ENCODE results near the gene ACSS2.
"Not testable (repeated sequence)": the region's sequence is repeated elsewhere in the genome, so short reads cannot be mapped to it uniquely, and the experiment has no call there.

ACSS2 gene

DNA sequence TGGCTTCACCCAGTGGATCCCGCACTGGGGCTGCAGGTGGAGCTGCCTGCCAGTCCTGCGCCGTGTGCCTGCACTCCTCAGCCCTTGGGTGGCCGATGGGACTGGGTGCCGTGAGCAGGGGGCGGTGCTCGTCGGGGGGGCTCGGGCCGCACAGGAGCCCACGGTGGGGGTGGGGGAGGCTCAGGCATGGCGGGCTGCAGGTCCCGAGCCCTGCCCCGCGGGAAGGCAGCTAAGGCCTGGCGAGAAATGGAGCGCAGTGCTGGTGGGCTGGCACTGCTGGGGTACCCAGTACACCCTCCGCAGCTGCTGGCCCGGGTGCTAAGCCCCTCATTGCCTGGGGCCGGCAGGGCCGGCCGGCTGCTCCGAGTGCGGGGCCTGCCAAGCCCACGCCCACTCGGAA is 22.3 kb downstream of the ACSS2 start:
- not testable (repeated sequence) for FAIRE-seq; DNase-seq (ENCODE audit: extremely low spot score, insufficient read length, low read depth)

DNA sequence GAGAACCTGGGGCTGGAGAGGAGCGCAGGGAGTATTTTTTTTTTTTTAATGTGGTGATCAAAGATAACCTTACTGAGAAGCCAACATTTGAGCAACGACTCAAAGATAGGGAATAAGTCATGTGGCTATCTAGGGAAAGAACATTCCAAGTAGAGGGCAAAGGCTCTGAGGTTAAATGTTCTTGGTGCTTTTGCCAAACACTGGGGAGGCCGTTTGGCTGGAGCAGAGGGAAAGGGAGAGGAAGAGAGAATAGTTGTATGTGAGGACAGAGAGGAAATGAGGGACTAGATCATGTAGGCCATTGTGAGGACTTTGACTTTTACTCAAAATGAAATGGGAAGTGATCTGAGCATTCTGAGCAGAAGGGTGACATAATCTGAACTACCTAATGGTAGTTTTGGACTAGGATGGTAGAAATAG is 27.8 kb downstream of the ACSS2 start:
- FAIRE-seq (no peak), DNase-seq (ENCODE audit: extremely low spot score, insufficient read length, low read depth) (no peak)

DNA sequence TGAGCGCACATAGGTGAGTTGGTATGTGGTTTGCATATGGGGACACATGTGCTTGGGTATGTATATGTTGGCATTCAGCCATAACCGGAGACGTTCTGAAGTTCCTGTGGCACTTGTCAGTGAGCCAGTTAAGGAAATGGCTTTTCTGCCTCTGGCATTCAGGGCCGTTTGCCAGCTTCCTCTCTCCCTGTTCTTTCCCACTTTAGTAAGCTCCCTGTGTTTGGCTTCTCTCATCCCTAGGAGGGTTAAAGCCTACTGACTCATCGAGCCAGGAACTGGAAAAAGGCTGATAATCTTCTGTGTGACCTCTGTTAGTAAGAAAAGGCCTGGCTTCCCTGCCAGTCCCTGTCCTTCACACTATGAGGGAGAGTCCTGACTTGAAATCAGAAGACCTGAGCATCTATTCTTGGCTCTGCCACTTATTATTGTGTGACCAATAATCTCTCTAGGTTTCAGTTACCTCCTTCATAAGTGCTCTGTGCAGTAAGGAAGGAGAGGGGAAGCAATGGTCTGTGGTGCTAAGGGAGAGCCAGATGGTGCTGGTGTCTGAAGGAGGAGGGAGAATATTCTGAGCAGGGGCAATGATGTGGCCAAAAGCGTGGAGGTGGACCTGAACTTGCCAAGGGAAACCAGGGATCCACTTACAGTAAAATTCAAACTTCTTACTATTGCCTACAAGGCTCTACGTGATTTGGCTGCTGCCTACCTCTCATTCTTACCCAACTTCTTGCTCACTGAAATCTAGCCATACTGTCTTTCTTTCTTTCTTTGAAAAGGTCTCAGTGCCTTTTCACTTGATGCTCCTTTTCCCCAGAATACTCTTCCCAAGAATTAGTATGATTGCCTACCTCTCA is 31.4 kb downstream of the ACSS2 start:
- FAIRE-seq = no peak
- DNase-seq (ENCODE audit: extremely low spot score, insufficient read length, low read depth) = no peak

DNA sequence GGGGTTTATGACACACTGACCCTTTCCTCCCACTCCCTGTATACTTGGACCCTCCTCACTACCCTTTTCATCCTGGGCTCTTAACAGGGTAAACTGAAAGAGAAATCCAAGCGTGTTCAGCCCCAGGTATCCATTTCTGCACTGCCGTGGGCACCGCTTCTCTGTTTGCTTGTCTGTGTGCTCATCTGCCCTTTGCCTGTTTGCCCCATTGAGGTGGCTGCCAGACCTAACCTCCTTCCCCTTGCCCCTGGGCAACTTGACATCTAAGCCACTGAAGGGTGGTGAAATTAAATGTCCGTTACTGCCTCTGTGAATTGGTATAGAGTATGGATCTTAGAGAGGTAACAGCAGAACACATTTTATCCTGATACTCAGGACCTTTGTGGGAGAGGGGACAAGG is 38.7 kb downstream of the ACSS2 start:
- DNase-seq (ENCODE audit: extremely low spot score, insufficient read length, low read depth) (no peak), FAIRE-seq (no peak)

DNA sequence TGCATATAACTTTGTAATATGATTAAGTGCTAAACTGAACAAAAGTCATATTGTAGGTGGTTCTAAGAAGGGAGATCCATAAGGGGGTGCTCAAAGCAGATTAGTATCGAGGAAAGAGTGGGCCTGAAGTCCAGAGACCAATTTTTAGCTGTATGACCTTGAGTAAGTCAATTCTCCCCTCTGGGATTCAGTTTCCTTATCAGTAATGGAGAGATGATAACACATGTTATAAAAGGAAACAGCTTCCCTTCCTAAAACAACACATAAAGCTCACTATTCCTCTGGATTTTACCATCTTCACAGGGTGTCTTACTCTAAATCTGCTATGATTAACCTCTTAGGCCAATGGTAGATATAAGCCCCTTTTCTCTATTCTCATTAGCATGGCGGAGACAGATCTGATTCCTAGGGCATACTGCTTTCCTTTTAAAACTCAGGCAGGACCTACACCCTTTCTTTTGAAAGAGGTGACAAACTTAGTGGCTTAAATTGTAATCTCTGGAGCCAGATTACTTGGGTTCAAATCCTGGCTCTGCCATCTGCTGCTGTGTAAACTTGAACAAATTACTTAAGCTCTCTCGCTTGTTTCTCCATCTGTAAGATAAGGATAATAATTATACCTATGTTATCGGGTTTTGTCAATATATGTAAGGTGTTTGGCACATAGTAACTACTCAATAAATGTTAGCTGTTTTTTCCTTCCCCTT is 39.5 kb downstream of the ACSS2 start:
- FAIRE-seq = no peak
- no peak for DNase-seq (ENCODE audit: extremely low spot score, insufficient read length, low read depth)

- FAIRE-seq (no peak), DNase-seq (ENCODE audit: extremely low spot score, insufficient read length, low read depth) (no peak)
Measured at GRCh38 chr20:34916774-34917354, 40.5 kb downstream of the ACSS2 start.

DNA sequence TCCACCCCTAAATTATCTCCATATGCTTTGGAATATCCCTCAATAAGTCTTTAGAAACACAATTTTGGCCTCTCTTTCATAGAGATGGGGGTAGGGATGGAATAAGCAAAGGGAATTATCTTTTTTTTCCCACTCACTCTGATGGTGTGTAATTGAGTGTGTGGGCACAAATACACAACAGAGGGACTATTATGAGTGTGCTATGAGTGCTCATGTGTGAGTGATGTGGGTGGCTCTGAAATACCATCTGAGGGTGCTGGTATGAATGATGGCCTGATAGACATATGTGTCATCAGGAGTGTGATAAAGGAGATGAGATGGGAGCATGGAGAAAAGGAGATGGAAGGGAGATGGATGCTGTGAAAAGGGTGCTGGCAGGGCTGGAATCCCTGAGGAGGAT is 43.6 kb downstream of the ACSS2 start:
- no peak for FAIRE-seq
- DNase-seq (ENCODE audit: extremely low spot score, insufficient read length, low read depth) = no peak

- FAIRE-seq (no peak), DNase-seq (ENCODE audit: extremely low spot score, insufficient read length, low read depth) (no peak)
Measured at GRCh38 chr20:34921436-34921835, 45.0 kb downstream of the ACSS2 start.

DNA sequence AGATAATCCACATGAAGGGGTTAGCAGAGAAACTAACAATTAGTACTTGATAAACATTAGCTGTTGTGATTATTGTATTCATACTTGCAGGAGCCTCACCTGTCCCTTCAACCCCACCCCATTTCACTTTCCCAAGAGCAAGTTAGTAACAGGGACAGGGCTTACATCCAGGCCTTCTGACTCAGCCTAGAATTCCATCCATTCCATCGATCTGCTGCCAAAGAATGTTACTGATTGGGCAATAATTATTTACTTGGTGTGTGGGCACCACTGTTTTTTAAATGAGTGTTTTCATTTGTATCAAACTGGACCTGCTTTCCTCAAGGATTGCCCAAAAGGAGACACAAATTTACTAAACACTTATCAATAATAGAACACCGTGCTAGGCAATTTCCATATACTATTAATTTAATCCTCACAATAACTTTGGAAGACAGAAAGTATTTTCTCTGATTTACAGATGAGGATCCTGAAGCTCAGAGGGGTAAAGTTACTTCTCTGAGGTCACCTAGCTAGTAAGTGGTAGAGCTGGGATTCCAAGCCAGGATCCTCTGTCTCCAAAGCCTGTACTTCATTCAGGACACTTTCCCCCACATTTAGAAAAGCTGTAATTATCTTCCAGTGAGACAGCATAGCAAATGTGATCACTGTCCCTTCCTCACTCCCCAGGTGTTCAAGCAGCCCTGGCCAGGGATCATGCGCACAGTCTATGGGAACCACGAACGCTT is 46.4 kb downstream of the ACSS2 start:
- DNase-seq (ENCODE audit: extremely low spot score, insufficient read length, low read depth) = no peak
- no peak for FAIRE-seq

DNA sequence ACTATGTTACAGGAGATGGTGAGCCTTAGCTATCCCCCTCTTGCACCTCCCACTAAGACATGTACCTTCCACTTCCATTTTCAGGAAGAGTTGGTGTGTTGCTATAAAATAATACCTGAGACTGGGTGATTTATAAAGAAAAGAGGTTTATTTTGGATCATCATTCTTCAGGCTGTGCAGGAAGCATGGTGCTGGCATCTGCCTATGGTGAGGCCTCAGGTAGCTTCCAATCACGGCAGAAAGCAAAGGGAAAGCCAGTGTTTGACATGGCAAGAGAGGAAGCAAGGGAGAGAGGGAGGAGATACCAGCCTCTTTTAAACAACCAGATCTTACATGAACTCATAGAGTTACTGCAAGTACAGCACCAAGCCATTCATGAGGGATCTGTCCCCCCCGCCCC is 47.0 kb downstream of the ACSS2 start:
- DNase-seq (ENCODE audit: extremely low spot score, insufficient read length, low read depth) (no peak), FAIRE-seq (no peak)

DNA sequence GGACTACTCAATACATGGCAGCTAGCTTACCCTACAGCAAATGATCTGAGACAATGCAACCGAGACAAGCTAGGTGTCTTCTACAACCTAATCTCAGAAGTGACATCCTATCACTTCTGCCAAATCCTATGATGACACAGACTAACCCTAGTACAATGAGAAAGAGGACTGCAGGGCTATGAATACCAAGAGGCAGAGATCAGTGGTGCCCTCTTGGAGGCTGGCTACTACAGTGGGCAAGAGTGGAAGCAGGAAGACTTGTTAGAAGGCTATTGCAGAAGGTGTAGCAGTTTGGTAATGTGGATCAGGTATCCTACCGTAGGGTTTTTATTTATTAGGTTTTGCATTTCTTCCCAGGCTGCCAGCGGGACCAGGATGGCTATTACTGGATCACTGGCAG is 48.9 kb downstream of the ACSS2 start:
- DNase-seq (ENCODE audit: extremely low spot score, insufficient read length, low read depth) (no peak), FAIRE-seq (no peak)

DNA sequence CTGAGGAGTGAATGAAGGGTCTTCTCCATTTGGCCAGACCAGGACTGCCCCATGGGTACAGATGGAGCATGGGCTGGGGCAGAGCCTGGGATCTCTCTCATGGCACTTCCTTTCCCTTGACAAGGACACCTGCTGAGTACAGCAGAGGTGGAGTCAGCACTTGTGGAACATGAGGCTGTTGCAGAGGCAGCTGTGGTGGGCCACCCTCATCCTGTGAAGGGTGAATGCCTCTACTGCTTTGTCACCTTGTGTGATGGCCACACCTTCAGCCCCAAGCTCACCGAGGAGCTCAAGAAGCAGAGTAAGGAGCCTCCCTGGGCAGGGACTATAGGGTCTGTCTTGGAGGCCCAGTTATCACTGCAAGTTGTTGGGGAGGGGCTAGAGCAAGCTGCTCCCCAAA is 49.6 kb downstream of the ACSS2 start:
- FAIRE-seq (no peak), DNase-seq (ENCODE audit: extremely low spot score, insufficient read length, low read depth) (no peak)

DNA sequence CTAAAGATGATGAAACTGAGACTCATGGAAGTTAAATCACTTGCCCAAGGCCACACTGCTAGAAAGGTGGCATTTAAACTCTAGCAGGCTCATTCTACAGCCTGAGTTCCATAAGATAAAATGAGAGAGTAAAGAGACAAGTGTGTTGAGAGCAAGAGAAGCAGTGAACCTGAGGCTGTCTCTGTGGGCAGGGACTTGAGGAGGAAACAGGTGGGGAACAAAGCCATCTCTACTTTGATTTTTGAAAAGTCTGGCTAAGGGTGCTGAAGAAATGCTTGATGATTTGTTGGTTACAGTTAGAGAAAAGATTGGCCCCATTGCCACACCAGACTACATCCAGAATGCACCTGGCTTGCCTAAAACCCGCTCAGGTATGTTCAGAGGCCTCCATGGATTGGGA is 50.2 kb downstream of the ACSS2 start:
- DNase-seq (ENCODE audit: extremely low spot score, insufficient read length, low read depth) (no peak), FAIRE-seq (no peak)

- DNase-seq (ENCODE audit: extremely low spot score, insufficient read length, low read depth) (no peak), FAIRE-seq (no peak)
Measured at GRCh38 chr20:34927736-34928135, 51.3 kb downstream of the ACSS2 start.

- no peak for FAIRE-seq
- DNase-seq (ENCODE audit: extremely low spot score, insufficient read length, low read depth) = no peak
Measured at GRCh38 chr20:34928411-34928810, 52.0 kb downstream of the ACSS2 start.

DNA sequence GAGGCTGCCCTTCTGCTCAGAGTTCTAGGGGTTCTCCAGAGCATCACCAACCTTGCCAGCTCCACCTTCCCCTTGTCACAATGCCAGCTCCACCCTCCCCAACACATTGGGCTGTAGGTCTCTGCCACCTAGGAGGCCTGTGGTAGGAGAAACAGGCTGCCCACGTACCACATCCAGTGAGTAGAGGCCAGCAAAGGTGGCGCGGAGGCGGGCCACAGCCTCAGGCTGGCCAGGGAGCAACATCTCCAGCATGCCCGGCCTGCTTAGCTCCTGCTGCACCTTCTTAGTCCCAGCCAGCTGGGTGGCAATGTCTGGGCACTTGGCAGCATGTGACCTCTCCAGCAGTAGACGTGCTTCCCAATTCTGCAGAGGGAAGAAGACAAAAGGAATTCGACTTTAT is 55.4 kb downstream of the ACSS2 start:
- FAIRE-seq (no peak), DNase-seq (ENCODE audit: extremely low spot score, insufficient read length, low read depth) (no peak)

DNA sequence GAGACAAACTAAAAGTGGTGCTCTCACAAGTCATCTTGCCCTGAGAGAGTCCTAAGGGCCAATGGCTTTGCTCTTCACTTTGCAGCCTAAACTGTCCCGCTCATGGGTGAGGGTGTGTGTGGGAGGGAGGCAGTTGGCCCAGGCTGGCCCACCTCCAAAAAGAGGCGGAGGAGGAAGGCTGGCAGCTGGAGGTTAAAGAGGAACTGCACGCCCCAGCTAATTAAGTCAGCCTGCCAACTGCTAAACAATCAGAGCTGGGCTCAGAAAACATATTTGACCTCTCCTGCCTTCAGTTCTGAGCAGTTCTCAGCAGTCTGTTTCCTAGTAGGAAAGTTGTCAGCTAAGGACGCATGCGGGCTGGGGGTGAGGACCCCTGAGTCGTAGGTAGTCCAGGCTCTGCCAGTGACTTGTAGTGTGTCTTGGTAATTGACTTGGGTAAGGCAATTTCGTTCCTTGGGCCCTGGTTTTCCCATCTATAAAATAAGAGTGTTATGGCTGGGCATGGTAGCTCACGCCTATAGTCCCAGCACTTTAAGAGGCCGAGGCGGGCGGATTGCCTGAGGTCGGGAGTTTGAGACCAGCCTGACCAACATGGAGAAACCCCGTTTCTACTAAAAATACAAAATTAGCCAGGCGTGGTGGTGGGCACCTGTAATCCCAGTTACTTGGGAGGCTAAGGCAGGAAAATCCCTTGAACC is 62.2 kb downstream of the ACSS2 start:
- no peak for FAIRE-seq
- DNase-seq (ENCODE audit: extremely low spot score, insufficient read length, low read depth) = no peak

DNA sequence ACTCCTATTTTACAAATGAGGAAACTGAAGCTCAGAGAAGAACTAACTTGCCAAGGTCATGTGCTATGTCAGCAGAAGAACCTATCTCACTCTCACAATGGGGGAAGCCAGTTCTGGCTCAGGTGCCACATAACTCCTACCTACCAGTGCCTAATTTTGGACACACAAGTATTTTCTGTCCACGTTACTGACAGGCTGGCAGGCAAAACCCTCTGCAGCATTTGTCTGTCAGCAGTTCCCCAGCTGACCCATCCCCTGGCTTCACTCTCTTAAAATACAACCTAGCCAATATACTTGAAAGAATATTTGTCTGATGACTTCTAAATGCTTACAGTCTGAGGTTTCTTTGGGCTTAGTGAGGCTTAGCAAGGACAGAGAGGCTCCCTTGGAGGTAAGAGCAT is 63.7 kb downstream of the ACSS2 start:
- FAIRE-seq (no peak), DNase-seq (ENCODE audit: extremely low spot score, insufficient read length, low read depth) (no peak)

- no peak for FAIRE-seq
- DNase-seq (ENCODE audit: extremely low spot score, insufficient read length, low read depth) = no peak
Measured at GRCh38 chr20:34941226-34941625, 64.8 kb downstream of the ACSS2 start.

- no peak for FAIRE-seq
- no peak for DNase-seq (ENCODE audit: extremely low spot score, insufficient read length, low read depth)
Measured at GRCh38 chr20:34942301-34942700, 65.9 kb downstream of the ACSS2 start.
